WI38 (cell line): ENCODE data around the gene ABCC3.

Experiments
- H3K4me3 ChIP-seq: 2 replicates; pipeline ENCODE4 v1.5.1; 2011; ENCODE audit warnings: low read depth, mild to moderate bottlenecking, control low read depth, low read length
- CTCF ChIP-seq: IDR thresholded peaks from 2 replicates; pipeline ENCODE4 v1.5.1; 2012; ENCODE audit warnings: low read depth, mild to moderate bottlenecking, control low read depth, low read length

ABCC3 gene

GRCh38 chr17:50627782-50628601 lies 6.7 kb upstream of the ABCC3 start:
- no peak for TF ChIP-seq CTCF
- no peak overlapping the region for H3K4me3 ChIP-seq

GRCh38 chr17:50629902-50630301 lies 4.8 kb upstream of the ABCC3 start:
- TF ChIP-seq CTCF, result no peak
- H3K4me3 ChIP-seq, result no peak overlapping the region

GRCh38 chr17:50630524-50631194 lies 4.0 kb upstream of the ABCC3 start:
- peak; percentile 79 for TF ChIP-seq CTCF
- no peak overlapping the region for H3K4me3 ChIP-seq

GRCh38 chr17:50631195-50631907 lies 3.3 kb upstream of the ABCC3 start:
- H3K4me3 ChIP-seq, result no peak overlapping the region
- TF ChIP-seq CTCF, result no peak

GRCh38 chr17:50631908-50632571 lies 2.6 kb upstream of the ABCC3 start:
- no peak overlapping the region for H3K4me3 ChIP-seq
- TF ChIP-seq CTCF, result no peak

GRCh38 chr17:50632637-50633036 lies 2.0 kb upstream of the ABCC3 start:
- H3K4me3 ChIP-seq, result no peak overlapping the region
- no peak for TF ChIP-seq CTCF
